ENCODE measurements around the gene CMSS1.
"Not testable (repeated sequence)": the region's sequence is repeated elsewhere in the genome, so short reads cannot be mapped to it uniquely, and the experiment has no call there.

Gene CMSS1

DNA sequence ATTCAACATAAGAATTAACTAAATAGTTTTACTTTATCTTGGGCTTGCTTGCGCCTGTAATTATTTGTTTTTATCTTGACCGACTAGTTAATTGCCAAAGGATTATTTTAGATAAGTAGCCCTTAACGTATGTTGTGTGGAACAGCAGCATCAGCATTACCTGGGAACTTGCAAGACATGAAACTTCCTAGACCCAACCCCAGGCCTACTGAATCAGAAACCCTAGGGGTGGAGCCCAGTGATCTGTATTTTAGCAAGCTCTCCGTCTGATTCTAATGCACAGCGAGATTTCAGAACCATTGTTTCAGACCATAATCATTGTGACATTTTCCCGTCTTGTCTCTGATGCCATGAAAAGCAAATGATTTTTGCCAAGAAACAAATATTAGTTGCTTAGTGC, 265.5 kb downstream of the CMSS1 start:
- no peak for DNase-seq (ENCODE audit: low read depth)

DNA sequence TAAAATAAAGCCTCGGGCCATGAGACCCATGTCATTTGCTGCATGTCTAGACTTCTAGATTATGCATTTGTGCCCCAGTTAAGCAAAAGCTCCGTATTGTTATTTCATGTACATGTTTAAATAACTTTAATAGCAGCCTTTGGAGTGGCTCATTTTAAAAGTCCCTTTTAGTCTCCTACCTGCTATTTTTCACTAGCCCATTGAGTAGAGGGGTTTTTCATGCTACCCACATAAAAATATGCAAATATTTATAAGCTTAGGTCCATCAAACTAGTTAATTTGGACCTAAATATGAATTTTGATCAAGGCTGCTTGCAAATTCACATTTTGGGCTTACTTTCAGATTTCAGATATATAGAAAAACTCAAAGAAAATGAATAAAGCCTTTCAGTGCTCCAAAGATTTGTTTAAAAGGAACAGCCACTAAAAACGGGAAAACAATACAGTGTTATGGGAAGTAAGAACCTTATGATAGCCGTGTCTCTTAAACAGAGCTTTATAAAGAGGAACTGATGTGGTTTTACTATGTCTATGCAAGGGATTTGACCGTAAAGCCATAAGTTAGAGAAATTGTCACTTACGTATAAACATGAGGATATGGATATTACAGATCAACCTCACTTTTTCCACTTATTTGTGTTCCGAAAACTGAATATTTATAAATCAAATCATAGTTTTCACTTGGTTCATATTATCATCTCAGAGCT, 266.6 kb downstream of the CMSS1 start:
- no peak for DNase-seq (ENCODE audit: low read depth)

DNA sequence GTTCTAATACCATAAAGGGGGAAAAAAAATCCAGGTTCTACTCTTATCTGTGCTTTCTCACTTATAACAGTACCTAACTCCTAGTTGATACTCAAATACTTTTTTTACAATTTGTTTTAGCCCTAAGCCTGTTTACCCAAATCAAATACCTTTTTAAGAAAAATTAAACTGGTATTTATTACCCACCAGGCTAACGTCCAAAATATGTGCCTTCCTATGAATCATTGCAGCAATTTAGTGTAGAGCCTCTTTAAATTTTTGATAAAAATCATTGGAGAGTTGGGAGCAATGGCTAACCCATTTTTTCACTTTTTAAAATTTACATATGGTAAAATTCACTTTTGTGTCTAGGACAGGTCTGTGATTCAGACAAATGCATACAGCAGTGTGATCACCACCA, 268.7 kb downstream of the CMSS1 start:
- no peak for DNase-seq (ENCODE audit: low read depth)

DNA sequence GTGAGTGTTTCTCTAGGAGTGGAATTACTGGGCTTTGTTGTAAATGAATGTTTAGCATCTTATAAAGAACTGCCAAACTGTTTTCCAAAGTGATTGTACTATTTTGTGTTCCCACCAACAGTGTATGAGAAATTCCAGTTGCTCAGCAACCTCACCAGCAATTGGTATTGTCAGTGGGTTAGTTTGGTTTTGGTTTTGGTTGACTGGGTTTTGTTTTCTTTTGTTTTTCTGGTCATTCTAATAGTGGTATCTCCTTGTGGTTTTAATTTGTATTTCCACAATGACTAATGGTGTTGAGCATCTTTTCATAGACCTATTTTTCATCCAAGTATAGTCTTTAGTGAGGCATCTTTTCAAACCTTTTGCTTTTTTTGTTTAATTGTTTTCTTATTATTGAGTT, 269.5 kb downstream of the CMSS1 start:
- DNase-seq (ENCODE audit: low read depth) = peak; percentile 80

DNA sequence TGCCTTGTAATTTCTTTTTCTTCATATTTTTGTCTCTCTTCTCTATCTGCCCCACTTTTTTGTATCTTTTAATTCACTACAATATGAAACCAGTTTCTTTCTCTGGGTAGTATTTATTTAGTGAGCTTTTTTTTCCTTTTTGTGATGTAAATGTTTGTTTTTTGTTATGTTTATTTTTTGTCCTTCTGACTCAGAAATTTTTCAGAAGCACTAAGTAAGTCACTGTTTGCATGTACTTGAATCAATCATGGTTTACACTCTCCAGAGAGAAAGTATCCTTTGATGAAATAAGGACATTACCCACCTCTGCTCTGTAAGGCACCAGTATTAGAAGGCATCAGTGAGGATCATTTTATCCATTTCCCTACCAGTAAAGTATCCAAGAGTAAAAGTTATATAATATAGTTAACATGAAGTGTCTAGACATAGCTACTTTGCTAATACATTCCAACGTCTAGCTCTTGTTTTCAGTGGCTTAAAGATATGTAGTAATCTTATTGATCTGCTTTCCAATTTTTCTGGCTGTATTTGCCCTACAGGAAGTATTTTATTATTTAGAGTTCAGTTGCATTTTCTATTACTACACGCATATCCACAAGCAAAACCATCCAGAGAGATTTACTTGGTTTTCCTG, 271.2 kb downstream of the CMSS1 start:
- no peak for DNase-seq (ENCODE audit: low read depth)

DNA sequence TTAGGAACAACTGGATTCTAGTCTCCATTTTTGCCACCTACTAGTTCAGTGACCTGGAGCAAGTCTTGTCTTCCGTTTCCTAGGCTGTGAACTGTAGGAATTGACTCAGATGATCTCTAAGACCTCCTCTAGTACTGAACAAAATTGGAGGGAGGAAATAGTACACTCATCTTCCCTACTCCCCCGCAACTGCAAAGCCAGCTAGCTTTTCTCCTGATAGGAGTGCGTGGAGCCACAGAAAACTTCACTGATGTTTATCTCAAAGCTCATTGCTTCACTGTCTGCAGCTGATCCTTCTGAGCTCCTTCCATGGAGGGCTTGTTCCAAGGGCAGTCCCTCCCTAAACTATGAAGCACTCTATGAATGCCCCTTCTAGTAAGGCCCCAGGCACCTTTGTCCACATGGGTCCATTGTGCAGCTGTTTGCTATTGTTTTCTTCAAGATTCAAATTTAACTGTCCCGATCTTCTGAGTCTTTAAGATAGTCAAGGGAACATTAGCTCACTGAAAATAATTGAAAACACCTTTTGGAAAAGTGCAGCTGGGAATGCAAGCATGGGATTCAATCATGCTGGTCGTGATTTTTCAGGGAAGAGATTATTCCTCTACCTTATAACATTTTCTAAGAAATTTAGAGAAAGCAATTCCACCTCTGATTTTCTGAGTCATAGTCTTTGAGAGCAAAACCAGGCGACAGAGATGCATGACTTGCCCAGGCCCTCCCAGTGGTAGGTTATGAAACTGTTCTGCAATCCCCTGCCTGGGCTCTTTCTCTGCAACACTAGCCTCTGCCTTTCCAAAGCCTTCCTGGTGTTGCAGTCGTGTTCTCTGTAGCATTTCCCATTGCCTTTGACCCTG, 272.4 kb downstream of the CMSS1 start:
- DNase-seq (ENCODE audit: low read depth) = peak; percentile 70

DNA sequence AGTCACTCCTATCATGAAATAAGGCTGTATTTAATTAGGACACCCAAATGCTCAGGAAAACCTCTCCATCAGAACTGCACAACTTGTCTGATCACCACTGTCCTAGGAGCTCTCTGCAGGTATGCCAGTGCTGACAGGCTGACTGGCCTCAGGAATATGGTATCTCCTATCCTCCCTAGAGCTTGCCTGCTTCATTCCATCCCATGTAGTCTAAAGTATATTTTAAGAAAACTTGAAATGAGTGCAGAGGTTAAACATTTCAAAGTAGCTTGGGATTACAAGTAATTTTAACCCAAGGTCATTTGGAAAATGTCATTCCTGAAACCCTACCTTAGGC, 273.0 kb downstream of the CMSS1 start:
- DNase-seq (ENCODE audit: low read depth) = no peak

DNA sequence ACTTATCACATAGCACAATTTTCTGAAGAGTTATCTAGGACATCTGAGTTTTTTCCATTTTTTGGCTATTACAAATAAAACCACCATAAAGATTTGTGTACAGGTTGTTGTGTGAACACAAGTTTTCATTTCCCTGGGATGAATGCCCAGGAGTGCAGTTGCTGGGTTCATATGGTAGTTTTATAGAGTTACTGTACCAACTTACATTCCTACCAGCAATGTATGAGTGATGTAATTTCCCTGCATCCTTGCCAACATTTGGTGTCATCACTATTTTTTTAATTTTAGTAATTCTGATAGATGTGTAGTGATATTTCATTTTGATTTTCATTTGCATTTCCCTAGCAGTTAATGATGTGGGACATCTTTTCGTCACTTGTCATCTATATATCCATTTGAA, 276.2 kb downstream of the CMSS1 start:
- no peak for DNase-seq (ENCODE audit: low read depth)

DNA sequence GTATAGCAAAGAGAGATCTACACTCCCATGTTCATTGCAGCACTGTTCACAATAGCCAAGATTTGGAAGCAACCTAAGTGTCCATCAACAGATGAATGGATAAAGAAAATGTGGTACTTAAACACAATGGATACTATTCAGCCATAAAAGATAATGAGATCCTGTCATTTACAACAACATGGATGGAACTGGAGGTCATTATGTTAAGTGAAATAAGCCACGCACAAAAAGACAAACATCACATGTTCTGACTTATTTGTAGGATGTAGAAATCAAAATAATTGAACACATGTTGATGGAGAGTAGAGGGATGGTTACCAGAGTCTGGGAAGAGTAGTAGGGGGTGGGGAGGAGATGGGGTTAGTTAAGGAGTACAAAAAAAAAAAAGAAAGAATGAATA, 278.6 kb downstream of the CMSS1 start:
- DNase-seq (ENCODE audit: low read depth) = not testable (repeated sequence)

DNA sequence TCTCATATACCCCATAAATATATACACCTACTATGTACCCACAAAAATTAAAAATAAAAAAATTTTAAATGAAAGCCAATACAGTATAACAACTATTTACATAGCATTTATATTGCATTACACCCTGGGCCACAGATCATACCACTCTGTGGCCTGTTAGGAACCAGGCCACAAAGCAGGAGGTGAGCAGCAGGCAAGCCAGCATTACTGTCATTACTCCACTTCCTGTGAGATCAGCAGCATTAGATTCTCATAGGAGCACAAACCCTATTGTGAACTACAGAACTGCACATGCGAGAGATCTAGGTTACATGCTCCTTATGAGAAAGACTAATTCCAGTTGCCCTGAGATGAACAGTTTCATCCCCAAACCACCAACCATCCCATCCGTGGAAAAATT, 279.2 kb downstream of the CMSS1 start:
- no peak for DNase-seq (ENCODE audit: low read depth)

DNA sequence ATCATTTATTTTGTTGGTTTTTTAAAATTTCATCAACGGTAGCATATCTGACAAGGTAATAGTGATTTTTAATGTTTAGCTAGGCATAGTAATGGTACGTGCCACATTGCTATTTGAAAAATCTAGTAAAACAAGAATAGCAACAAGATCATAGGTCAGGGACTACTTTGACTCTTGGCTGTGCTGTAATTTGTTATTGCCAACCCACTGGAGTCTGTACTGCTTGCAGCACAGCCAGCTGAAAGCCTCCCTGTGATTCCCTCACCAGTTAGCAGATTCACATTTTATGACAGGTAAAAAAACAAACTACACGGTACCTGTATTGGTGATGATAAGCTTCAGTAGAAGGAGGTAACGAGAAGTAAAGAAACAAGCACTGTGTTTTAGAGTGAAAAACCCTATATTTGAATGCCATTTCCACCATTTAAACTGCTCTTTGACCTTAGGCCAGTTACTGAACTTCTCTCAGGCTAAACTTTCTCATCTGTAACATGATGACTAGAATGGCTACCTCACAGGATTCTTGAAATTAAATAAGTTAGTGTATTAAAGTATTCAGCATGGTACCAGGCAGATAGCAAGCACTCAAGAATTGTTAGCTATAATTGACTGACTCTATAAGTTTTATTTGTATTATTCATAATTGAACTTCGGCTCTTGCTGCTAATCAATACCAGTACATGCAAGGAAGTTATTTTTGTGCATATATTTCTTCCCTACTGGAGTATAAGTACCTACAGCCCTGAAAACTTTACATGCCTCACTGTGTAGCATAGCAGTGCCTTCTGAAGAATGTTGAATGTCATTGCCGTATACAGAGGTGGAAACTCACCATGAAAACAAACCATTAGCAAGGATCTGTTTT, 280.5 kb downstream of the CMSS1 start:
- no peak for DNase-seq (ENCODE audit: low read depth)

DNA sequence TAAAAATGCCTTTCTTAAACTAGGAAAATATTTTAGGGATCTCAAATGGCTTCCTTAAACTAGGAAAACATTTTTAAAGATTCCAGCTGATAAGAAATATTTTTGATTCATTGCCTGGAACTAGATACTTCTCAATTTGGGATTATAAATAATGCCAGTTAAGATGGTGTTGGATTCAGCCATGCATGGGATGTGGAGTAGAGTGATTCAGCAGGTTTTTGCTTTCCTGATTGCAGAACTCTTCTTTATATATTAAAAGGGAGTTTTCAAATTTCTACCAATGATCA, 281.1 kb downstream of the CMSS1 start:
- no peak for DNase-seq (ENCODE audit: low read depth)

DNA sequence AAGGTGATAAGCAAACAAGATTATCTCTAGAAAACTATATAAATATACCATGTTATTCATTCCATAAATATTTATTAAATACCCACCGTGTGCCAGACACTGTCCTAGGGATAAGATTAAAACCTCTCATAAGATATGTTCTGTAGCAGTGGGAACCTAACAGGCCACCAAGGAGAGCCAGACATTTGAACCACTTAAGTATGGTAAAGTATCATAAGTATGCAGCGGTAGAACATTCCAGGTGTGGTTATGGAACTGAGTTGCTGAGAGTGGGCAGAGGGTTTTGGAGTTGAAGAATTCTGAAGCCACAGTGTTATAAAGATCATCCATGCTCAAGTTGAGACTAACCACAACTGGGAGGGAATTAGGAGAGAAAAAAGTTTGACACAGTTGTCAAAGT, 282.0 kb downstream of the CMSS1 start:
- DNase-seq (ENCODE audit: low read depth) = no peak

DNA sequence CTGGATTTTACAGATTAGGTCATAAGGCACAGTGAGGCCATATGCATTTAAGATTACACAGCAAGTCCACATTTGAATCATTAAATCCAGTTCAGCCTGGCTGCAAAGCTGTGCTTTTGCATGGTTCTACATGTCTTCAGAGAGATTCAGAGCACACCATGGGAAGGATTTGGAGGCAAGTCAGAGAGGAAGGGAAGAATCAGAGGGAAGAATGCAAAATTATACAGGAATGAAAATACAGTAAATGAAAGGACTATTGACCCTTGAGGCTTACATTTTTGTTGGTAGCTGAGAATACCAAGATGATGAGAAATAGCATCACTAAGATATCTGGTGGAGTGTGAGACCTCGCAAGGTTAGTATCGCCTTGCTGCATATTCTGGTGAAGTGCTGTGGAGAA, 282.8 kb downstream of the CMSS1 start:
- DNase-seq (ENCODE audit: low read depth) = no peak

DNA sequence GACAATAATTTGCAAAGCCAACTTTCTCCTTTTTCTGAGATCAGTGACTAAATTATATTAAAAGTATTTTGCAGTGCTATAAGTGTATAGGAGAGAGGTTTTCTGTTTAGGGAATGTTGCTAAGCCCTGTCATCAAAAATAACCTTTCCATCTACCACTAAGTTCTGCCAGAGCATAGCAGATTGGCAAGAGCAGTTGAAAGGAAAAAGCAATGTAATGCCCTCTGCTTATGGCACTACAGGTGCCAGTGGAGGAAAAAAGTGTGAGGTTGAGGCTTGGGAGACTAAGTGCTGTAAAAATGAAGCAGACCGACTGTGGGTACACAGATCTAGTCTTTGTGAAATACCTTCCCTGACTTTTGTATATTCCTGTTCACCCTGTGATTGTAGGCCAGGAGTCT, 285.1 kb downstream of the CMSS1 start:
- DNase-seq (ENCODE audit: low read depth) = no peak

DNA sequence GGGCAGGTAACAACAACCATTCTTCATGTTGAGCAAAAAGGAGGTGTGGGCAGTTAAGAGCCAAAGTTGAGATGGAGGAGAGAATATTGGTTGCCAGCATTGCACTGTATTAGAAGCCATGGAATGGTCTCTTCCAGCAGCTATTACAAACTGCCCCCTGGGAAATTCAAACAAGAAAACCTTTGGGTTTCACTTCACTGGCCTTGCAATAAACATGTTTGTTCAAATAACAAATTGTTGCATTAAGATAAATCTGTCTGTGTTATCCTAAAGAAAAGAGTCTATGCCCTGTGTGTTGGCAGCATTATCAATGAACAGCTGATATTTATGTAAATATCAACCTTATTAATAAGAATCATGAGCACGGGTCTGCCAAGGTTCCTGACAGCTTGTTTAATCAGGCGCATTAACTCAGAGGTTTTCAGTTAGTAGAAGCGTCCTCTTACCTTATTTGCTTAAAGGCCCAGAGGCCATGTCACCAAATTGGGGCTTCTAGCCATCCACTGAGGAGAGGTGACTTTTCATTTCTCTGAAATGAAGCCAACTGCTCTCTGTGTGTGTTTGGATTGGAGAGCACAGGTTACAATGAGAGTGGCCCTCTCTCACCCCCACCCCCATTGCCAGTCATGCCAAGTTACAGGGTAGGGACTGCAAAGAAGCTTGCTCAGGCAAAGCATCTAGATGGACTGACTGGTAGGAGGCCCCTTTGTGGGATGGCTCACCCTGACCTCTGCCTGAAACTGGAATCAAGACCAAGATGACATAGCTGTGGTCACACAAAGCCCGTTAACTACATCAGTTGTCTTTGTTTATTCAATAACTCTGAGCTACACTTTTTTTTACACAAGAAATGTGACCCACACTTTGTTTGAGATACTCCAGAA, 286.1 kb downstream of the CMSS1 start:
- peak; percentile 75 for DNase-seq (ENCODE audit: low read depth)

DNA sequence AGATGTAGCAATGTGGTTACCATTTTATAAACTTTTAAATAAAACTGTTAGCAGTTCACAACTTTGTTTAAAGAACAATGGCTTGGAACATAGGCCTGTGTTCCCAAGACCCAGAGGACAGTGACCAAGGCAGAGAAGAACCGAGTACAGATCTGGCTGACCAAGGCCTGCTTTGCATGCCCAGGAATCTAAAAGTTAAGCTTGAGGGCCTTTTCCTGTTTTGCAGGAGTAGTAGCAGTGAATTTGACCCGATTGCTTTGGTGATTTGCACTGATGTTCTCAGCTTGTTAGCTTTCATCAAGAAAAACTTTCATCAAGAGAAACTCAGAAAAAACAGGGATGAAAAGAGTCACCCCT, 286.8 kb downstream of the CMSS1 start:
- DNase-seq (ENCODE audit: low read depth) = no peak

DNA sequence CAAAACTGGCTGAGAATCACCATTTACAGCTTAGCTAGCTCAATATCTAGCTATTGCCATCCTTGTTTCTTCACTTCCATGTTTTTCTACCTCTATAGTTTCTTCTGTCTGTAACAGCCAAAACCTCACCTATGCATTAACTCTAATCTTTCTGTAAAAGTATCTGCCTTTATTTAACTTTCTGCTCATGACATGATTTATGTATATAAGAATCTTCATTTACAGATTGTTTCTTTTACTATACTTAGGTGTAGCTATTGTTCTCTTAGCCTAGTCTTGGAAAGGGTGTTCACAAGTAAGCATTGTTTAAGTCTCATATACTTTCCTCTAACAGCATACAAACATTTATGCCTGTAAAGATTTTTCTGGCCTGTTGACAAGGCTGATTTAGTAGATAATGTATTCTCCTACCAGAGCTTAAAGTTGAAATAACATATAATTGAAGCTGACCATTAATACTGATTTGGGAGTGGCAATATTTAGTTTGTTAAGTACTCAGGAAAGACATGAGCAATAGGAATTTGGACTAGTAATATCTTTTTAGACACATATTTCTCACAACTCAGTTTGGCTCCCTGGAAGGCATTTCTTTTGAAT, 287.3 kb downstream of the CMSS1 start:
- no peak for DNase-seq (ENCODE audit: low read depth)

DNA sequence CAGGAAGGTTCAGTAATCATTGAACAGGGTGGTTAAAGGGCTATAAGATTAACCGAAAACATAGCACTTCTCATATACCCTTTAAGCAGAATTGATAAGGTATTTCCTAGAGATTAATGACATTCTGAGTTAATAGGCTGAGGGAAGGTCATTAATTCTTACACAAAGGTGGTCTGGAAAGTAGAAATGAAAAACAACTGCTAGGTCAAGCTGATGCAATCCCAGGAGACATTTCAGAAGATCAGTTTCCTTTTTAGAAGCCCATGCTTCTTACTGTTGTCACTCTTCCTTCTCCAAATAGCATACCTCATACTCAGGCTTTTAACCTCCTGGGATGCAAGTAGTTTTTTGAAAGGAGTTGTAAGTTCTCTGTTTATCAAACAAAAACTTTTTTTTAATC, 287.8 kb downstream of the CMSS1 start:
- no peak for DNase-seq (ENCODE audit: low read depth)

DNA sequence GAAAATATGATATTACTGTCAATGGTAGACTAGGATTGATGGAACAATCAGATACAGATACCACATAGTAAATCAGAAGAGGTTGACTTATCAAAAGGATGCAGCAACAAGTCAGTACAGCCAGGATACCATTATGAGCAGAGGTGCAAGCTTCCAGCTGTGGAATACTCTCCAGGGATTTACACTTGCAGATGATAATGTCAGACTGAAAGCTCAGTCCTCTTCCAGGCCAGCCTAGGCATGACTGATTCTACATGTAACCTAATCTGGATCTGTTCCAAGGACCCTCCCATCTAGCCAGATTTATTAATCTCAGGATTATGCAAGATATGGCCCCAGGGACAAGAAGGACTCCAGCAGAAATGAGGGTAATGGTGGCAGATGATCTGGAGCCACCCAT, 288.4 kb downstream of the CMSS1 start:
- no peak for DNase-seq (ENCODE audit: low read depth)

DNA sequence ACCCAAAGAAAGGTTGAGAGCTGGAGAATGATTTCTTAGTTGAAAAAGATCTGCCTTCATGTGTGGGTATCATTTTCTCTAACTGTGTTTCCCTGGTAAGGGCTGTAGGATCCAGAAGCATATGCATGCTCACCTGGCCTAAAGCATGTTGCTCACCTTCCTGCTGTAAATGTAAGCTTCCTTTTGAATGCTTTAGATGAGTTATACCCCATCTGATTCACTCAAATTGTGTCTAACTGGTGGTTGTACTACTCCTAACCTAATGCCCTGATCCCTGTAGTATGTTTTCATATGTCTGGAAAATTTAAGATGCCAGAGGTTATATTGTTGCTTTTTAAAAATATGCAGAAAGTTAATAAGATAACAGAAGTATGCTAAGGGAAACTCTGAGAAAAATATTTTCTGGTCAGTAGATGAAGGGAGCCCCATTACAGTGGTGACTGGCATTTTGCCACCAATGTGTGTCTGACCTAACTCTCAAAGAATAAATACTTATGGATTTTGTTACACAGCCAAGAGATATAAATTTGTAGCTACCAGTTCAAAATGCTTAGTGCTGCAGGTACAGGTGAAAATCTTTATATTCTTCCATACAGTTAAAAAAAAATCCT, 289.0 kb downstream of the CMSS1 start:
- DNase-seq (ENCODE audit: low read depth) = no peak

Data from fibroblast of gingiva (primary cell).